ENCODE measurements around the gene AKNA. TPM values are rescaled to one million over a fixed set of nuclear protein-coding genes. Genes with fewer than 3 reads are reported as not detected.

AKNA gene
- total RNA-seq, 3 donors from 2014 or later, result 77.2 to 81.7 (median 80.6) TPM

GRCh38 chr9:114424126-114424525, 36.3 kb upstream of the AKNA start:
- DNase-seq (no peak), ATAC-seq (no peak)
- Mint-ChIP-seq H3K4me3 (no peak overlapping the region), H3K36me3 (ENCODE audit: insufficient read depth) (no peaks in the 10 kb centered on the region), H3K4me1 (ENCODE audit: low read depth) (no peaks in the 10 kb centered on the region), H3K9me3 (no peaks in the 10 kb centered on the region), H3K27me3 (ENCODE audit: low read depth) (no peaks in the 10 kb centered on the region)

- DNase-seq, result no peak
- ATAC-seq, result no peak
- no peaks in the 10 kb centered on the region for H3K36me3 Mint-ChIP-seq (ENCODE audit: insufficient read depth)
- no peaks in the 10 kb centered on the region for H3K27me3 Mint-ChIP-seq (ENCODE audit: low read depth)
- H3K4me3 Mint-ChIP-seq, result no peak overlapping the region
- H3K9me3 Mint-ChIP-seq, result no peaks in the 10 kb centered on the region
- peaks cover 7% of the 10 kb centered on the region for H3K4me1 Mint-ChIP-seq (ENCODE audit: low read depth)
These were observed 35.4 kb upstream of the AKNA start for GRCh38 chr9:114423181-114423580.

GRCh38 chr9:114421147-114421546, 33.4 kb upstream of the AKNA start:
- Mint-ChIP-seq H3K9me3 (no peaks in the 10 kb centered on the region), H3K36me3 (ENCODE audit: insufficient read depth) (no peaks in the 10 kb centered on the region), H3K27me3 (ENCODE audit: low read depth) (no peaks in the 10 kb centered on the region), H3K4me1 (ENCODE audit: low read depth) (peaks cover 16% of the 10 kb centered on the region), H3K4me3 (no peak overlapping the region)
- ATAC-seq (no peak), DNase-seq (no peak)

GRCh38 chr9:114419796-114420195, 32.0 kb upstream of the AKNA start:
- H3K4me1 Mint-ChIP-seq (ENCODE audit: low read depth), result peaks cover 16% of the 10 kb centered on the region
- no peaks in the 10 kb centered on the region for H3K36me3 Mint-ChIP-seq (ENCODE audit: insufficient read depth)
- ATAC-seq (no peak), DNase-seq (no peak)
- no peaks in the 10 kb centered on the region for H3K9me3 Mint-ChIP-seq
- no peaks in the 10 kb centered on the region for H3K27me3 Mint-ChIP-seq (ENCODE audit: low read depth)
- H3K4me3 Mint-ChIP-seq, result no peak overlapping the region

DNA sequence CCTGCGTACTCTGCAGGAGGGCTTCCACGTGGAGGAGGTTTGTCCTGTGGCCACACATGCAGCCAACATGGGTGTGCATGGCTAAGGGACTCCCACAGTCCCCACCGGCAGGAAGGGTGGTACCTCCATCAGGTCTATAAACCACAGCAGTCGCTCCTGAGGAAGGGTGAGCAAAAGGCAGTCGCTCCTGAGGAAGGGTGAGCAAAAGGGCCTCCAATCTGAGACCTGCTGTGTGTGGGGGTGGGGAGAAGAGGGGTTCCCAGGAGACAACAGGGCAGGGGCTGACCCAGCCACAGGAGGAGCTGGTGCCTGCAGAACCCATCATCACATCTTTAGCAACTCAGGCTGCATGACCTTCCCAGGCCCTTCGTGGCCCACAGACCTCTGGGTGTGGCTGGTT, 30.3 kb upstream of the AKNA start:
- Mint-ChIP-seq H3K36me3 (ENCODE audit: insufficient read depth) (no peaks in the 10 kb centered on the region), H3K27me3 (ENCODE audit: low read depth) (no peaks in the 10 kb centered on the region), H3K4me3 (no peak overlapping the region), H3K9me3 (no peaks in the 10 kb centered on the region), H3K4me1 (ENCODE audit: low read depth) (peaks cover 16% of the 10 kb centered on the region)
- DNase-seq, result no peak
- ATAC-seq, result no peak

- peaks cover 16% of the 10 kb centered on the region for H3K4me1 Mint-ChIP-seq (ENCODE audit: low read depth)
- H3K27me3 Mint-ChIP-seq (ENCODE audit: low read depth), result no peaks in the 10 kb centered on the region
- no peak overlapping the region for H3K4me3 Mint-ChIP-seq
- no peaks in the 10 kb centered on the region for H3K36me3 Mint-ChIP-seq (ENCODE audit: insufficient read depth)
- DNase-seq (no peak), ATAC-seq (no peak)
- no peaks in the 10 kb centered on the region for H3K9me3 Mint-ChIP-seq
These were observed 29.7 kb upstream of the AKNA start for GRCh38 chr9:114417511-114417910.

- DNase-seq (no peak), ATAC-seq (no peak)
- Mint-ChIP-seq H3K4me3 (no peak overlapping the region), H3K36me3 (ENCODE audit: insufficient read depth) (no peaks in the 10 kb centered on the region), H3K4me1 (ENCODE audit: low read depth) (peaks cover 16% of the 10 kb centered on the region), H3K9me3 (no peaks in the 10 kb centered on the region), H3K27me3 (ENCODE audit: low read depth) (no peaks in the 10 kb centered on the region)
These were observed 29.1 kb upstream of the AKNA start for GRCh38 chr9:114416906-114417305.

- H3K36me3 Mint-ChIP-seq (ENCODE audit: insufficient read depth), result no peaks in the 10 kb centered on the region
These were observed 28.5 kb upstream of the AKNA start for GRCh38 chr9:114416290-114416689.

DNA sequence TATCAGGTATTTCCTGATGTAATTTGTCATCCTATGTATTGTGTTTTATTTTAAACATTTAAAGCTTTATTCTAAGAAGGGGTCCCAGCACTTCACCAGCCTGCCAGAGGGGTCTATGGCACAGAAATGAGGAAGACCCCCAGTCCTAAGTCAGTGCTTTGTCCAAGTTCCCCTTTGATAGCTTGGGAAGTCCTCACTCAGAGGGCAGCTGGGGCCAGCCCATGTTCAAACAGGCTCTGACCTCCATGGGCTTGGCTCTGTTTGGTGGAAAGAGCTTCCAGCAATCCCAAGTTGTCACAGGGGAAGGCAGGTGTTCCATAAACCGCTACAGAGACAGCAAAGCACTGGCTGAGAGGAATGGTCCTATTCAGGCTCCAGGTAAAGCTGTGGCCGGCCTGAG, 26.6 kb upstream of the AKNA start:
- Mint-ChIP-seq H3K4me3 (no peak overlapping the region), H3K9me3 (no peaks in the 10 kb centered on the region), H3K36me3 (ENCODE audit: insufficient read depth) (no peaks in the 10 kb centered on the region), H3K27me3 (ENCODE audit: low read depth) (no peaks in the 10 kb centered on the region), H3K4me1 (ENCODE audit: low read depth) (peaks cover 16% of the 10 kb centered on the region)
- ATAC-seq (no peak), DNase-seq (no peak)

More at GRCh38 chr9:114416290-114416689, 28.5 kb upstream of the AKNA start:
- ATAC-seq (no peak), DNase-seq (no peak)
- Mint-ChIP-seq H3K4me3 (no peak overlapping the region), H3K9me3 (no peaks in the 10 kb centered on the region), H3K27me3 (ENCODE audit: low read depth) (no peaks in the 10 kb centered on the region), H3K4me1 (ENCODE audit: low read depth) (peaks cover 16% of the 10 kb centered on the region)

GRCh38 chr9:114413861-114414301, 26.1 kb upstream of the AKNA start:
- no peak for DNase-seq
- H3K9me3 Mint-ChIP-seq, result no peaks in the 10 kb centered on the region
- no peaks in the 10 kb centered on the region for H3K27me3 Mint-ChIP-seq (ENCODE audit: low read depth)
- peaks cover 16% of the 10 kb centered on the region for H3K4me1 Mint-ChIP-seq (ENCODE audit: low read depth)
- no peaks in the 10 kb centered on the region for H3K36me3 Mint-ChIP-seq (ENCODE audit: insufficient read depth)
- no peak overlapping the region for H3K4me3 Mint-ChIP-seq
- no peak for ATAC-seq

- Mint-ChIP-seq H3K9me3 (no peaks in the 10 kb centered on the region), H3K4me3 (no peak overlapping the region), H3K4me1 (ENCODE audit: low read depth) (no peaks in the 10 kb centered on the region), H3K27me3 (ENCODE audit: low read depth) (no peaks in the 10 kb centered on the region), H3K36me3 (ENCODE audit: insufficient read depth) (no peaks in the 10 kb centered on the region)
- no peak for ATAC-seq
- DNase-seq, result no peak
These were observed 24.4 kb upstream of the AKNA start for GRCh38 chr9:114412048-114412683.

DNA sequence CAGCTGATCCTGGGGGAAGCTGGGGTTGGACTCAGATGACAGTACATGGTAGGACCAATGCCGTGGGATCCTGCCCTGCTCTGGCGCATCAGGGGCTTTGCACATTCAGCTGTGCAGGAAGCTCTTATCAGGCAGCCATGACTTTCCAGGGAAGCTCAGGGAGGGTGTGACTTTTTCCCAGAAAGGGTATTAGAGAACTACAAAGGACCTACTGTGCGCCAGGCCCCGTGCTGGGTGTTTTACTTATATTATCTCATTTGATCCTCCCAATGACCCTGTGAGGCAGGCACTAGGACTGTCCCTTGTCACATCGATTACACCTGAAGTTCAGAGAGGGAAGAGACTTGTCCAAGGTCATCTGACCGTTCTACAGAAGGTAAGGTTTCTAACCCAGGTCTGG, 23.7 kb upstream of the AKNA start:
- H3K9me3 Mint-ChIP-seq, result no peaks in the 10 kb centered on the region
- DNase-seq (no peak), ATAC-seq (no peak)
- no peak overlapping the region for H3K4me3 Mint-ChIP-seq
- H3K27me3 Mint-ChIP-seq (ENCODE audit: low read depth), result no peaks in the 10 kb centered on the region
- no peaks in the 10 kb centered on the region for H3K4me1 Mint-ChIP-seq (ENCODE audit: low read depth)
- H3K36me3 Mint-ChIP-seq (ENCODE audit: insufficient read depth), result no peaks in the 10 kb centered on the region

- ATAC-seq (no peak), DNase-seq (no peak)
- Mint-ChIP-seq H3K4me3 (no peak overlapping the region), H3K9me3 (no peaks in the 10 kb centered on the region), H3K36me3 (ENCODE audit: insufficient read depth) (no peaks in the 10 kb centered on the region), H3K4me1 (ENCODE audit: low read depth) (no peaks in the 10 kb centered on the region), H3K27me3 (ENCODE audit: low read depth) (no peaks in the 10 kb centered on the region)
These were observed 23.1 kb upstream of the AKNA start for GRCh38 chr9:114410910-114411309.

- Mint-ChIP-seq H3K36me3 (ENCODE audit: insufficient read depth) (no peaks in the 10 kb centered on the region), H3K9me3 (no peaks in the 10 kb centered on the region), H3K4me3 (no peak overlapping the region), H3K27me3 (ENCODE audit: low read depth) (no peaks in the 10 kb centered on the region), H3K4me1 (ENCODE audit: low read depth) (peaks cover 6% of the 10 kb centered on the region)
- DNase-seq (no peak), ATAC-seq (no peak)
These were observed 22.1 kb upstream of the AKNA start for GRCh38 chr9:114409842-114410241.

GRCh38 chr9:114409103-114409780, 21.5 kb upstream of the AKNA start:
- Mint-ChIP-seq H3K4me1 (ENCODE audit: low read depth) (peaks cover 6% of the 10 kb centered on the region), H3K4me3 (no peak overlapping the region), H3K36me3 (ENCODE audit: insufficient read depth) (no peaks in the 10 kb centered on the region), H3K27me3 (ENCODE audit: low read depth) (no peaks in the 10 kb centered on the region), H3K9me3 (no peaks in the 10 kb centered on the region)
- DNase-seq, result no peak
- no peak for ATAC-seq

All from activated T-cell treated with anti-CD3 and anti-CD28 coated beads, Interleukin-2, amount 50 U/mL, for 4 hours (primary cell).